Activated T-cell treated with anti-CD3 and anti-CD28 coated beads for 4 hours (primary cell): Measurements from ENCODE around the gene EML2.
"Not testable (repeated sequence)": the region's sequence is repeated elsewhere in the genome, so short reads cannot be mapped to it uniquely, and the experiment has no call there.

Experiments used
- DNase-seq: peaks from one replicate; pipeline ENCODE4 v3.0.0-alpha.2; 2020

The EML2 gene

DNA sequence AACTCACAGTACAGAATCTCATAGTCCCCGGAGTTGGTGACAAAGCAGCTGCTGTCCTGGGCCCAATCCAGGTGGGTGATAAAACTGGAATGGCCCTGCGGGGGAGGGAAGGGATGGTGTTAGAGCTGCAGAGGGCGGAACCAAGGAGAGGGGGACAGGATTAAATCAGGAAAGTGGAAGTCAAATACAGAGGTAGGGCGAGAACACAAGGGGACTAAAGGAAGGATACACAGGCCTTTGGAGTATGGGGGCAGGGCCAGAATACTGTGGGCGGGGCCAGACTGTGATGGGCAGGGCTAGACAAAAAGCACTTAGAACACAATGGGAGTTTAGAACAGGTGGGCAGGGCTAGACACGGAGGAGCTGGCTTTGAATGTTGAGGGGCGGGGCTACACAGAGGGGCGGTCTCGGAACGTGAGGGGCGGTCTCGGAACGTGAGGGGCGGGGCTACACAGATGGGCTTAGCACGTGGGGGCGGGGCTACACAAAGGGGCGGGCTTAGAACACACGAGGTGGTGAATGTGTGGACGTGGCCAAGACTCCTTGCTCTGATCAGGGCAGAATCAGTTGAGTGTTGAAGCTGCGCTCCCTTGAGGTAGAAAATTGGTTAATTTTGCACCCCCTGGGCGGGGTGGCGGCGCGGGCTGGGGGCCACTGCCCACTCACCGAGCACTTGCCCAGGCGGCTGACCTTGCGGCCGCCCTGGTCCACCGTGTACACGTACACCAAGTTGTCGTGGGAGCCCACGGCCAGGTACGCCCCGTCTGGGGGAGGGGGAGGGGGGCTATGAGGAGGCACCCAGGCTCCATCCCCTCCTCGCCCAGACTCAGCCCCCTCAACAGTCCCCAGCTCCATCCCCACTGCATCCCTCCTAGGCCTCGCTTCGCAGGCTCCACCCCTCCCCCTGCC lies 23.1 kb downstream of the EML2 start:
- peak; percentile 47 for DNase-seq

DNA sequence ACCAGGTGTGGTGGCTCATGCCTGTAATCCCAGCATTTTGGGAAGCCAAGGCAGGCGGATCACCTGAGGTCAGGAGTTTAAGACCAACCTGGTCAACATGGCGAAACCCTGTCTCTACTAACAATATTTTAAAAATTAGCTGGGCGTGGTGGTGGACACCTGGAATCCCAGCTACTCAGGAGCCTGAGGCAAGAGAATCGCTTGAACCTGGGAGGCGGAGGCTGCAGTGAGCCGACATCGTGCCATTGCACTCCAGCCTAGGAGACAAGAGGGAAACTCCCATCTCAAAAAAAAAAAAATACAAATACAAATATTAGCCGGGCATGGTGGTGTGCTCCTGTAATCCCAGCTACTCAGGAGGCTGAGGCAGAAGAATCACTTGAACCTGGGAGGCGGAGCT lies 24.1 kb downstream of the EML2 start:
- DNase-seq: not testable (repeated sequence)

DNA sequence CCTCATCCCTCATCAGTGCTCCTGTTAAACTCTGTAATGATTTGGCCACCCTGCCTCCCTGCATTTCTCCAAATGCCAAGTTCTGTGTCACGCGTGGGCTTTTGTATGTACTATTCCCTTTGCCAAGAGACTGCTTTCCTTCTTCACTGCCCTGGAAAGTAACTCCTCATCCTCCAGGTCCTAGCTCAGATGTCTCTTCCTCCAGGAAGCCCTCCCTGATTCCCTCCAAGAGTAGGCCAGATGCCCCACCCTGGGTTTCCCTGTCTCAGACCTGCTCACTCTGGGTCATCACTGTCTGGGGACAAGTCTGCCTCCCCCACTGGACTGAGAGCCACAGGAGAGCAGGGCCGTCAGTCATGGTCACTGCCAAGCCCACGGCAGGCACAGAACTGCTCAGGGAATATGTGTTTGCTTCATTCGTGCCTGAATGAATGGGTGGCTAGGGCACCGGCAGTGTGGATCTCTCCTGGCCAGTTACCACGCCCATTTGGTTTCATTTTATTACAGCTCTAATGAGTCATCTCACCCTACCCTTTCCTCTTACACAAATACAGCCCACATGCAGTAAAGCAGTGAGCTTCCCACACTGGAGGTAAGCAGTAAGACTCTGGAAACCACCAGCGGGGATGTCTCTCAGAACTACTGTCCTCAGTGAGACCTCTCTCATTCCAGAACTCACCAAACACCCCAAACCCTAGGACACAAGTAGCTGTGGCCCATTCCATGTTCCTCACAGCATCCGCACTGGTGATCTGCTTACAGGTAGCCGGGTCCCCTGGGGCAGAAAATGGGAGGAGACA lies 25.1 kb downstream of the EML2 start:
- DNase-seq: no peak

DNA sequence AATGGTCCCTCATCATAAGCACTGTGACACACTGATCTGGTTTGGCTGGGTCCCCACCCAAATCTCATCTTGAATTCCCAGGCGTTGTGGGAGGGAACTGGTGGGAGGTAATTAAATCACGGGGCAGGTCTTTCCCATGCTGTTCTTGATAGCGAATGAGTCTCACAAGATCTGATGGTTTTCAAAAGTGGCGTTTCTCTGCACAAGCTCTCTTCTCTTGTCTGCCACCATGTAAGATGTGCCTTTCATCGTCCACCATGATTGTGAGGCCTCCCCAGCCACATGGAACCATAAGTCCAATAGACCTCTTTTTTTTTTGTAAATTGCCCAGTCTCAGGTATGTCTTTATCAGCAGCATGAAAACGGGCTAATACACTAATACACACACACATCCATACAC lies 30.2 kb downstream of the EML2 start:
- DNase-seq: no peak

DNA sequence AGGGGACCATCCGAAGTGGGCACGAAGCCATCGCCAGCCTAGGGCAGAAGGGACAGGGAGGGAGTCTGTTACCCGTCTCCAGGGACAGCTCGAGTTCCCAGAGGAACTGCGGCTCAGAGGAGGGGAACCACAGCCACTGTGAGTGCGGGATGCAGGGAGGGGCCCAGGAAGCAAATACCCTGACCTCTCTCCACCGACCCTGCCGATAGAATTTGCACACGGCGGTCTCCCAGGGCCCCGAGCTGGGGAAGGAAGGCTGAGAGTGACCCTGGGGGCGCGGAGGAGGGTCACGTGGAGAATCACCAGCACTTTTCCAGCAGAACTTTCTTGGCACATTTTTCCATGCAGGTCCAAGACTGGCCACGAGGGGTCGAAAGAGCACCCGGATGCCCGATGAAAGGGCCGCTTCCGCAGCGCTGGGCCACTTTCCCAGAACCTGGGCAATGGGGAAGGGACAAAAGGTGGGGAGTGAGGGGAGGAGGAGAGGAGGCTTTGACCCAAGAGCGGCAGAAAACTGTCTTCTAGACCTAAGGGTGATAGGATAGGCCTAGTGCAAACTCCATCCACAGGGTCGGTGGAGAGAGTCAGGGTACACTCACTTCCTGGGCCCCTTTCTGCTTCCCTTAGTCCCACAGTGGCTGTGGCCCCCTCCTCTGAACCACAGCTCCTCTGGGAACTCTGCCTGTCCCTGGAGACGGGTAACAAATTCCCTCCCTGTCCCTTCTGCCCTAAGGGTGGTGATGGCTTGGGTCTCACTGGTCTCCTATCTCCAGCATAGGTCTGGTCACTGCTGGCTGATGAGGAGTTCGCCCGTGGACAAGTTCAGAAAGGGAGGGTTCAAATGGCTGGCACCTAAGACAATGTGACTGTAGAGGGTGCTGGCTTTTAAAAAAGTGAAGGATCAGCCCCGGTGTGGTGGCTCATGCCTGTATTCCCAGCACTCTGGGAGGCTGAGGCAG lies 31.8 kb downstream of the EML2 start:
- DNase-seq: peak; percentile 26

DNA sequence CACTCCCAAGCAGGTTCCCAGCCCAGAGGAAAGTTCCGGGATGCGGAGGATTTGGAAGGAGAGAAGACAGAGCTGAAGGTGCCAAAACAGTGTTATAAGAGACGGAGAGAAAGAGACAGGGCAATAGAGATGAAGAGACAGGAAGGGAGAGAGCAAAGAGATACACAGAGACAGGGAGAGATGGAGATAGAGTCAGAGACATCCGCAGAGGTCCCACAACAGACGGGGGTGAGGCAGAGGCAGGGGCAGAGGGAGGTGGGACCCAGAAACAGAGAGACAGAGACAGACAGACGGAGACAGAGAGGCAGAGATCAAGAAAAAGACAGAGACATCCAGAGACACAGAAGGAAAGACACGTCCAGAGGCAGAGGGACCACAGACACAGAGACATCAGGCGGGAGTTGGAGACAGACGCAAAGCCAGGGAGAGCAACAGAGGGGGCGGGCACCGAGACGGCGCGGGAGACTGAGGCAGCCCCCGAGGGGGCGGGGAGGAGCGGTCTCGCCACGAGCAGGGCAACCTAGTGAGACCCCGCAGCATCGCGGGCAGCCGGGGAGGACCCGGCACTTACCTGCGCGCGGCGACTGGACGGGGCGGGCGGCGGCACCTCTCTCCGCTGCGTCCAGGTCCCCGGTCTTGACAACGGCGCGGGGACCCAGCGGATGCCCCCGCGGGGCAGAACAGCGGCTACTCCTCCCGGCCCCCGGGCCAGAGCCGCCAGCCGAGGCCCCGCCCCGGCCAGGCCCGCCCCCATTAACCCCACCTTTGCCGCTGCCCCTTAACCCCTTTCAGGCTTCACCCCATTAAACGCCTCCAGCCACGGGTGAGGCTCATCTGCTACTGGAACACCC lies 37.4 kb downstream of the EML2 start, which contains the start of gene GPR4:
GPR4 (minus strand) TSS at position 689 of the 851 bp plus-strand sequence. CDS start 10,346 bp downstream, outside the sequence.
- no peak for DNase-seq

DNA sequence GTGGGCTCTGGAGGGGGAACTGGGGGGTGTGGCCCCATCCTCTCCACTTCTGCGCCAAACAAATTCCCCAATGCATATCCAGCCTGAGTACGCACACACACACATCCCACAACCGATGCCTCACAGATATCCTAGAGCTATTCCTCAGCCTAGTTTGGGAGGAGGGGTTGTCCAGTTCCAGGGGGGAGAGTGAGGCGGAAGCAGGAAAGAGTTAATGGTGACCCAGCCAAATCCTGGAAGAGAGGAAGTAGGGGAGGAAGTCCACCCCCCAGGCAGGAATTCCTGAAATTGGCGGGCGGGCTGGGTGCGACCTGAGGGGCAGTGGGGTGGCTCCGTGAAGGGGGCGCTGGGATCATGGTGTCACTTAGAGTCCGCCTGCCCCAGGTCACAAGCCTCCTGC lies 38.1 kb downstream of the EML2 start:
- no peak for DNase-seq

DNA sequence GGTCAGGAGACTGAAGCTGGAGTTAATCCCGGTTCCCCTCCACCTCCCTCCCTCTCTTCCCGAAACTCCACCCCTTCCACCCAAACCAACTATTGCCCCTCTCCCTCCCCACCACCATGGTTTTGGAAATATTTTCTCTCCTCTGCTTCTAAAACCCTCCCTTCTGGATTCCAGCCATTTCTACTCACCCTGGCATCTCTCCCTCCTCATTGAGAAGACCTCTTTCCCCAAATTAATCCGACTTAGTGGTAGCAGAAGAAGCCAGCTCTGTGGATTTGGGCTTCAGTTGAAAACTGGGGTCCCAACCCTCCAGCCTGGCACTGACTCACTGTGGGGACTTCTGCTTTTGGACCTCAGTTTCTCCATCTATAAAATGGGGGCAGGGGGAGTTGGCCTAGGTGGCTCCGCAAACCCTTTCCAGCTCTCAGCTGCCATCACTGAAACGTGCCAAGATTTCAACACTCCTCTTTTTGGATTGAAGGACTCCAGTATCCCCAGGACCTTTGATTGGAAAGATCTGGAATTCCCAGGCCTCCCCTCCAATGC lies 38.8 kb downstream of the EML2 start:
- no peak for DNase-seq

DNA sequence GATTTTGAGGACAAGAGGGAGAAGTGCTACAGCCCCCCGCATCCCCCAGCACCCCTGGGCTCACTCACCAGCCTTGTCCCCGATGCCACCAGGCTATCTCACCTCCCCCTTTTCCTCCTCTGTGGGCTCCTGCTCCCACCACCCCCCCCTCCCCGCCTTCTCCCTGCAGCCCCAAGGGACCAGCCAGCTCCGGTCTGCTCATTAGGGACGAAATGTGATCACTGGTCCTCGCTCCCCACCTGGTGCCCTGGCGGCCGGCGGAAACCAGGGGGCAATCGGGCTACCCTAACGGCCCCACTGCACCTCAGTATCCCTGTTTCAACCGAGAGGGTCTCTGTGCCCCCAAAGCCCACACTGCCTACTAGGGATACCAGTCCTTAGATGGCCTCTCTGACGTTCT lies 39.9 kb downstream of the EML2 start:
- no peak for DNase-seq

DNA sequence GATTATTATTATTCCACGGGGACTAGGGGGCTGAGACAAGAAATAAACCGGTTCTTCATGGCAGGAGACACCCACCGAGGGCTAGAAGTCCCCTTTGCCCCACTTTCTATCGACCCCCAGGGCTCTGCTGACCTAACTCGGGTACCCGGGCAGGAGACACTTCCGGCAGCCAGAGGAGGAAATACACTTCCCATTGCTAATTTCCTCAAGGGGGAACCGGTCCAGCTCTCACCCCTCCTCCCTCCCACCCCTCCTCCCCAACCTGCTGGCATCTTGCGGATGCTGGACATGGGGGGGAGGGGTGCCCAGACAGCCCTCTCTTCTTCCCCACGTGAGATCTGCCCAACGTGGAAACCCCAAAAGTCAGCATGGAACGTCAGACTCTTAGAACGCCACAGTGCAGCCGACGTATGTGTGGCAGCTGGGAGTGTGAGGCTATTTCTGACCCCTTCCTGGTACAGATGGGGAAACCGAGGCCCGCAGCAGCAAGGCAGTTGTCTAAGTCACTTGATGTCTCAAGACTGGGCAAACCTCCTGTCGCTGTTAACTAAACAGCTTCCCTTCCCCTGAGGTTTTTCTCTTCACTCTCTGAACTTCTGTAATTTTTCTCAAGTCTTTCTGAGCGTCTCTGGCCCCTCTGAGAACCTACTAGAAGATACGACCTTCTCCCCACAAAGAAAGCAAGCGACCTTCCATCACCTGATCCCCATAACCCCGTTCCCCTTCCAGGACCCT lies 40.8 kb downstream of the EML2 start:
- DNase-seq: no peak

DNA sequence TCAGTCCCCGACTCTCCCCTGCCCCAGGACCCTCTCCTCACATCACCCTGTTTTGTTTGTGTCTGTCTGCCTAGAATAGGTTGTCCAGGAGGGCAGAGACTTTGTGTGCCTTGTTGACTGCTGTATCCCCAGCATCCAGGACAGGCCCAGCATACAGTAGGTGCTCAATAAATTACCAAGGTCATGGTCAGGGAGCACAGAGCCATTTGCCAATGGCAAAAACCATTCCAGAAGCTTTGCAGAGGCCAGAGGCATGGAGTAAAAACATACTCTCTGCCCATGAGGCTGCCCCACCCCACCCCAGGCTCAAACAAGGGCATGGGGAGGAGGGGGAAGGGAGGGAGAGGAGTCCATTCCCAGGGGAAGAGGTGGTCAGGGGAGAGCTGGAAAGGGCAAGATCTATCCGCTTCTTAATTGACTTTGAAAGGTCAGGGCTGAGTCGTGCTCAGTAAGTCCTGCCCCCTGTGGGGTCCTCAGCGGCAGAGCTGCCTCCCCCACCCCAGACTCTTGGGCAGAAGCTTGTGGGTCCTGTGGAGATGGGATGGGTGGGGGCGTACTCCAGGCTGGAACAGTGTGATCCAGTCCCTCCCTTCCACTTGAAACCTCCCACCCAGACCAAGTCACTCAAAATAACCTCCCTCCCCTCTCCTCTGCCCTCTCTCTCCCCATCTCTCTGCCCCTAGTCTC lies 41.6 kb downstream of the EML2 start:
- DNase-seq: no peak

DNA sequence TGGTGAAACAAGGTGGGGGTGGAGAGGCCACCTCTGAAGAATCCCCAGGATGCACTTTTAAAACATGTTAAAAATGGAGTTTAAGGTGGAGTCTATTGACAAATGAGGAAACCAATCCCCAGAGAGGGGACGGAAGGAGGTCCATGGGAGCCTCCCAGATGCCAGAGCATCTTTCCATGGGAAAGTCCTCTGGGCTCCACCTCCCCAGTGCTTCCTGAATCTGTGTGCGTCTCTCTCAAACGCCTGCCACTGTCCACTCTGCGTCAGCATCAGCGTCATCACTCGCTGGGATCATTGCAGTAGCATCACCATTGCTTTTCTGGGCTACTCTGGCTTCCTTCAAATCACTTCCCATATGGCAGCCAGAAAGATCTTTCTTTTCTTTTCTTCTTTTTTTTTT lies 43.4 kb downstream of the EML2 start:
- no peak for DNase-seq

DNA sequence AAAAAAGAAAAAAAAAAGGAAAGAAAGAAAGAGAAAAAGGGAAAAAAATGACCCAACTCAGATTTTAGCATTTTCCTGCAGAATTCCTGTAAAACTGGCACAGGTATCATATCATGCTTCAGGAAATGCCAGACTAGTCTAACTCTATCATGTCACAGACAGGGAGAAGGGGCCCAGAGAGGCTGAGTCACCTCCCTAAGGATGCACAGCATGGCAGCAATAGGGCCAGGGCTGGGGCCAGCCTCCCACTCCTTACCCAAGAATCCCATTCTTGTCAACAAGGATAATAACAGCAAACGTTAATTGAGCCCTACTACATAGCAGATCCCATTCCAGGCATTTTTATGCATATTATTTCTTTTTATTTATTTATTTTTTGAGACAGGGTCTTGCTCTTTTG lies 45.7 kb downstream of the EML2 start:
- DNase-seq: no peak

DNA sequence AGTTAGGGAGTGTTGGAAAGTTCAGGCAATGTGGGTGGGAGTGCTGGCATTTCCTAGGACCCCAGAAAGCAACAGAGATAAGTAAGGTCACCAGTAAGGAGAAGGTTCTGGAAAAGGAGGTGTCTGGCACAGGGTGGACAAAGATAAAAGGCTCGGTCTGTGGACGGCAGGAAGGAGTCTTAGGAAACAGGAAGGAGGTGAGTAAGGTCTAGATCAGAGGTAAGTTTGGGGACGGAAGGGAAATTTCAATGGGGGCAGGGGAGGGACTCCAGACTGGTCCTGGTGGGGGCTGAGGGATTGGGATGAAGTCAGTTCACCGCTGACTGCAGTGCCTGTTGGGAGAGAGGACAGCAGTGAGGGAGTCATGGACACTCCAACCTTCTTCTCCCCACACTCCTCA lies 46.8 kb downstream of the EML2 start:
- DNase-seq: no peak

DNA sequence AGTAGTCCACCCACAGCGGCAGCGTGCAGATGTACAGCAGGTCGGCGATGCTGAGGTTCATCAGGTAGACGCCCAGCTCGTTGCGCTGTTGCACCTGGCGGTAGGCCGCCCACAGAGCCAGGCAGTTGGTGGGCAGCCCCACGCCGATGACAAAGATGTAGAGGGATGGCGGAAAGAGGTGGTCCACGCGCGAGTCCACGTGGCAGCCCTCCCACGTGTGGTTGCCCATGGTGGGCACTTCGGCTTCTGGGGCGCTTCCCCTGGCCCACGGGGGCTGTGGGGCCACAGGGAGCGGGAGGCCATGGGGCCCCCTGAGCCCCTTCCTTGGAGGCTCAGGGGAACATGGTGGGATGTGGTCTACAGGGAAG lies 47.6 kb downstream of the EML2 start:
- no peak for DNase-seq

DNA sequence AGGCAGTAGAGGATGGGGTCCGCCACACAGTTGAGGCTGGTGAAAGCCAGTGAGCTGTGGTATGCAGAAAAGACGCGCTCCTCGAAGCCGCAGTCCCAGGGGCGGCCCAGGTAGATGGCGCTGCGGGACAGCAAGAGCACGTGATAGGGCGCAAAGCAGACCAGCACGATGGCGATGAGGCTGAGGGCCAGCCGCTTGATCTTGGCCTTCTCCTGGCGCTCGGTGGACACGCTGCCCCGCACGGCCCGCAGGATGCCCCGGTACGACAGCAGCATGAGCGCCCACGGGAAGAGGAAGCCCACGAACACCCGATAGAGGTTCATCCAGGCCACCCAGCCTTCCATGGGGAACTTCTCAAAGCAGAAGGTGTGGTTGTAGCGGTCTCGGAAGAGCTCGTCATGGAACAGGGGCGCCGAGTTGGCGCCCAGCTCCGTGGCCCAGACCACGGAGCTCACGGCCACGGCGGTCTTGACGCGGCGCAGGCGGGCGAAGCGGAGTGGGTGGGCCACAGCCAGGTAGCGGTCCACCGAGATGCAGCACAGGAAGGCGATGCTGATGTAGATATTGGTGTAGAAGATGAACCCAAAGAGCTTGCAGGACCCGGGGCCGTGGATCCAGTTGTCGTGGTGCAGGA lies 48.1 kb downstream of the EML2 start:
- no peak for DNase-seq

DNA sequence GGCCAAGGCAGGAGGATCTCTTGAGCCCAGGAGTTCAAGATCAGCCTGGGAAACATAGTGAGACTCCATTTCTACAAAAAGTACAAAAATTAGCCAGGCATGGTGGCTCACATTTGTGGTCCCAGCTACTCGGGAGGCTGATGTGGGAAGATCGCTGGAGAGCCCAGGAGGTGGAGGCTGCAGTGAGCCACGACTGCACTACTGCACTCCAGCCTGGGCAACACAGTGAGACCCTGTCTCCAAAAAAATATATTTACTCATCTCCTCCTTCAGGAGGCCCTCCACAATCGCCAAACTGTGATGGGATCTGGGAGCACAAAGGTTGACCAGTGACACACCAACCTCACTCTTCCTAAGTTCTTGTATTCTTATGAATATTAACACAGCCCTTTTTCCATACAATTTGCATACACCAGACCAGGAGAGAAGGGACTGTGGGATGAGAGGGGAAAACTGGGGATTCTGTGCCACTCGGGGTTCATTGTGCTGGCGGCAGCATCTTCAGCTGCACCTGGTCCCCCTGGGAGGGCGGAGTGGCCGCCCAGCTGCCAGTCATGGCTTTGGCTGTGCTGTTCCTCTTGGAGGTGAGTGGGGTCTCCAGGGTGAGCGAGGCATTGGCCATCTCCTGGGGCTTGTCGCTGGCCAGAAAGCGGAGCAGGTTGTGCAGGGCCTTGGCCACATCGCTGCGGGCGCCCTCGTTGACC lies 48.7 kb downstream of the EML2 start:
- DNase-seq: no peak

DNA sequence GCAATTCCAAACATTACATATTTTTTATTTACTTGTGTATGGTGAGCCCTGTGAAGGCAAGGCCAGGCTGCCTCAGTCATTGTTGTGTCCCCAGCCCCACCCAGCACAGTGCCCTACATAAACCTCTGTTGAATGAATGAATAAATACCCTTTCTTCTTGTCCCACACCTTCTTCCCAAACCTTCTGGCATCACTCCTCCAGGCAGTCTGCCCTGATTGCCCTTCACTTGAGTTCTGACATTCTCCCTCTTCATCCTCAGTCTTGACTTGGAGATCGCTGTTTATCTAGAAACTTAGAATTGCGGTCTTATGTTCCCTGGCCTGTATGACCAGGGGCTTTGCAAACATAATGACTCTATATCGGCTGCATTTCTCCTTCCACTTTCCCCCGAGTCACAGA lies 49.4 kb downstream of the EML2 start:
- DNase-seq: no peak

DNA sequence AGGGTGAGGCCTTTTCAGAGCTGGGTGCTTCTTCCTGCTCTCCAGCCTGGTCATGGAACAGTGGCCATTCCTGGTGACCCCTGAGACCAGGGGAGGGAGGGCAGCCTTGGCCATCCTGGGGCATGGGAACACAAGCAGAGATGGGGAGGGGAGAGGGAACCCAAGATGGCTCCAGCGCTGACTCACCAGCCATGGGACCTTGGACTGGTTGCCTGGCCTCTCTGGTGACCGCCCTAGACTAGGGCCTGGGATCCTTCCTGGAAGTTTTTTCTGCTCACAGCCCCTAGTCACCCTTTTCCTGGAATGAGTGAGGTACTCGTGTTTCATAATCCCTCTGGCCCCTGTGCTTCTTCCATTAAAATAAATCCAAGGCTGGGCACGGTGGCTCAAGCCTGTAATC lies 51.3 kb downstream of the EML2 start:
- no peak for DNase-seq
